WTC11 (cell line): ENCODE results near the gene SHKBP1.

Source experiments
- CTCF ChIP-seq: fragments of 200-600 bp; IDR thresholded peaks from 2 replicates; pipeline ENCODE4 v1.8.0; 2022; ENCODE audit warnings: antibody characterized with exemption
- ELF4 ChIP-seq: sonication (generic); formaldehyde crosslinking; IDR thresholded peaks from 2 replicates; pipeline ENCODE4 v1.8.1; 2022; ENCODE audit warnings: low read depth, mild to moderate bottlenecking, moderate library complexity, missing genetic modification reagents
- HMGXB4 ChIP-seq: sonication (generic); formaldehyde crosslinking; IDR thresholded peaks from 2 replicates; pipeline ENCODE4 v1.8.1; 2023; ENCODE audit warnings: mild to moderate bottlenecking, moderate library complexity, missing genetic modification reagents
- MAX ChIP-seq: sonication (generic); formaldehyde crosslinking; IDR thresholded peaks from 2 replicates; pipeline ENCODE4 v1.8.0; 2022; ENCODE audit warnings: mild to moderate bottlenecking, missing genetic modification reagents
- SMAD4 ChIP-seq: sonication (generic); formaldehyde crosslinking; IDR thresholded peaks from 2 replicates; pipeline ENCODE4 v1.8.0; 2022; ENCODE audit warnings: mild to moderate bottlenecking, missing genetic modification reagents

GRCh38 chr19:40627486-40628279 lies 51.0 kb downstream of the SHKBP1 start:
- TF ChIP-seq MAX = no peak
- no peak for TF ChIP-seq HMGXB4 (CRISPR knock-in tag)
- TF ChIP-seq SMAD4 = no peak
- no peak for TF ChIP-seq CTCF
- TF ChIP-seq ELF4 (CRISPR knock-in tag) = no peak
